BLaER1 (cell line): ENCODE data around the gene SMDT1.
"Not testable (repeated sequence)": the region's sequence is repeated elsewhere in the genome, so short reads cannot be mapped to it uniquely, and the experiment has no call there.

Source experiments
- H3K27ac ChIP-seq: shearing (Covaris generic); formaldehyde crosslinking; 2 replicates; pipeline ENCODE4 v1.8.1; 2022
- H3K27me3 ChIP-seq: shearing (Covaris generic); formaldehyde crosslinking; 2 replicates; pipeline ENCODE4 v1.8.1; 2022
- H3K36me3 ChIP-seq: shearing (Covaris generic); formaldehyde crosslinking; 2 replicates; pipeline ENCODE4 v1.8.1; 2022
- H3K4me1 ChIP-seq: shearing (Covaris generic); formaldehyde crosslinking; 2 replicates; pipeline ENCODE4 v1.8.1; 2022
- H3K4me2 ChIP-seq: shearing (Covaris generic); formaldehyde crosslinking; 2 replicates; pipeline ENCODE4 v1.8.1; 2022
- H3K4me3 ChIP-seq: shearing (Covaris generic); formaldehyde crosslinking; 2 replicates; pipeline ENCODE4 v1.8.1; 2022
- H3K9ac ChIP-seq: shearing (Covaris generic); formaldehyde crosslinking; 2 replicates; pipeline ENCODE4 v1.8.1; 2022
- H3K9me3 ChIP-seq: shearing (Covaris generic); formaldehyde crosslinking; 2 replicates; pipeline ENCODE4 v1.8.1; 2022
- H4K20me1 ChIP-seq: shearing (Covaris generic); formaldehyde crosslinking; 2 replicates; pipeline ENCODE4 v1.8.1; 2022
- Cebpa-rat ChIP-seq: shearing (Covaris generic); IDR thresholded peaks from 2 replicates; pipeline ENCODE4 v1.8.1; 2022

The SMDT1 gene

GRCh38 chr22:42070517-42071422 lies 8.7 kb upstream of the SMDT1 start, which contains the start of gene NAGA:
Gene NAGA, minus strand, starts transcription at chr22:42070812. Its CDS starts 515 bp downstream, at chr22:42070297.
- Histone ChIP-seq H4K20me1 (no peaks in the 10 kb centered on the region), H3K27ac (peak within 1 kb of the TSS; percentile 79), H3K4me2 (peak within 1 kb of the TSS; percentile 99), H3K27me3 (peaks cover 19% of the 10 kb centered on the region; the same call in 1 of the 2 replicates), H3K4me1 (peaks cover 56% of the 10 kb centered on the region), H3K9ac (peak within 1 kb of the TSS; percentile 76), H3K36me3 (peaks cover 29% of the 10 kb centered on the region), H3K9me3 (no peaks in the 10 kb centered on the region), H3K4me3 (peak within 1 kb of the TSS; percentile 76)
- TF ChIP-seq Cebpa-rat = no peak

- H4K20me1 ChIP-seq, H3K9me3 ChIP-seq: not testable (repeated sequence)
- peak overlapping the region; percentile 76 for H3K9ac ChIP-seq
- H3K27me3 ChIP-seq = peaks cover 19% of the 10 kb centered on the region; the same call in 1 of the 2 replicates
- peaks cover 64% of the 10 kb centered on the region for H3K4me1 ChIP-seq
- peak overlapping the region; percentile 99 for H3K4me2 ChIP-seq
- peak overlapping the region; percentile 79; the same call in 1 of the 2 replicates for H3K27ac ChIP-seq
- peak overlapping the region; percentile 76 for H3K4me3 ChIP-seq
- H3K36me3 ChIP-seq = peaks cover 22% of the 10 kb centered on the region
Measured at GRCh38 chr22:42071508-42071907, 8.0 kb upstream of the SMDT1 start.

GRCh38 chr22:42072606-42073330 lies 6.7 kb upstream of the SMDT1 start:
- H3K27me3 ChIP-seq = peaks cover 19% of the 10 kb centered on the region; the same call in 1 of the 2 replicates
- no peaks in the 10 kb centered on the region for H3K9me3 ChIP-seq
- no peak overlapping the region for H3K9ac ChIP-seq
- H3K27ac ChIP-seq = no peak overlapping the region
- peaks cover 76% of the 10 kb centered on the region for H3K4me1 ChIP-seq
- no peak for TF ChIP-seq Cebpa-rat
- H3K4me2 ChIP-seq = peak overlapping the region; percentile 92
- no peaks in the 10 kb centered on the region for H4K20me1 ChIP-seq
- H3K36me3 ChIP-seq = peaks cover 9% of the 10 kb centered on the region
- H3K4me3 ChIP-seq = no peak overlapping the region

GRCh38 chr22:42073621-42074041 lies 5.9 kb upstream of the SMDT1 start:
- H3K36me3 ChIP-seq = 0 out of 2 replicates have a peak, but pooled peaks cover under 1% of the 10 kb centered on the region
- peak overlapping the region; percentile 74 for H3K4me3 ChIP-seq
- H3K4me2 ChIP-seq = peak overlapping the region; percentile 92
- no peak for TF ChIP-seq Cebpa-rat
- H3K9ac ChIP-seq = peak overlapping the region; percentile 90
- H3K27me3 ChIP-seq = peaks cover 19% of the 10 kb centered on the region; the same call in 1 of the 2 replicates
- H4K20me1 ChIP-seq = no peaks in the 10 kb centered on the region
- H3K4me1 ChIP-seq = peaks cover 85% of the 10 kb centered on the region
- H3K27ac ChIP-seq = peak overlapping the region; percentile 97
- no peaks in the 10 kb centered on the region for H3K9me3 ChIP-seq

- Histone ChIP-seq H3K4me3 (peak within 1 kb of the TSS; percentile 74), H3K4me2 (peak within 1 kb of the TSS; percentile 92), H3K27me3 (peaks cover 19% of the 10 kb centered on the region; the same call in 1 of the 2 replicates), H4K20me1 (no peaks in the 10 kb centered on the region), H3K27ac (peak within 1 kb of the TSS; percentile 97), H3K9ac (peak within 1 kb of the TSS; percentile 90), H3K4me1 (peaks cover 86% of the 10 kb centered on the region), H3K36me3 (no peaks in the 10 kb centered on the region), H3K9me3 (no peaks in the 10 kb centered on the region)
- TF ChIP-seq Cebpa-rat = no peak
Measured at GRCh38 chr22:42074132-42074811, 5.2 kb upstream of the SMDT1 start, which contains the start of gene PHETA2. Gene PHETA2, plus strand, starts transcription at chr22:42074248. Its CDS starts 3,046 bp downstream, at chr22:42077294.

- peak overlapping the region; percentile 90 for H3K9ac ChIP-seq
- H3K9me3 ChIP-seq = no peaks in the 10 kb centered on the region
- peak overlapping the region; percentile 74 for H3K4me3 ChIP-seq
Measured at GRCh38 chr22:42074846-42075676, 4.4 kb upstream of the SMDT1 start.

GRCh38 chr22:42076764-42077485 lies 2.6 kb upstream of the SMDT1 start:
- no peaks in the 10 kb centered on the region for H3K9me3 ChIP-seq
- no peaks in the 10 kb centered on the region for H4K20me1 ChIP-seq
- peak overlapping the region; percentile 96 for H3K27ac ChIP-seq
- H3K4me1 ChIP-seq = peaks cover 82% of the 10 kb centered on the region
- H3K4me2 ChIP-seq = peak overlapping the region; percentile 92
- TF ChIP-seq Cebpa-rat = 0 out of 2 replicates have a peak, but pooled peaks have one; percentile 24
- H3K27me3 ChIP-seq = peaks cover 19% of the 10 kb centered on the region; the same call in 1 of the 2 replicates
- H3K36me3 ChIP-seq = peaks cover 7% of the 10 kb centered on the region
- H3K9ac ChIP-seq = peak overlapping the region; percentile 96
- peak overlapping the region; percentile 32; the same call in 1 of the 2 replicates for H3K4me3 ChIP-seq

More at GRCh38 chr22:42074846-42075676, 4.4 kb upstream of the SMDT1 start:
- H3K4me1 ChIP-seq = peaks cover 79% of the 10 kb centered on the region
- H3K4me2 ChIP-seq = peak overlapping the region; percentile 92
- no peaks in the 10 kb centered on the region for H3K36me3 ChIP-seq
- H3K27me3 ChIP-seq = peaks cover 19% of the 10 kb centered on the region; the same call in 1 of the 2 replicates
- peak overlapping the region; percentile 97 for H3K27ac ChIP-seq
- TF ChIP-seq Cebpa-rat = no peak
- H4K20me1 ChIP-seq = no peaks in the 10 kb centered on the region
